IMR-90 (cell line): ENCODE data around the gene R3HDM4. TPM values are rescaled to one million over a fixed set of nuclear protein-coding genes. Genes with fewer than 3 reads are reported as not detected.

Experiments used
- ATAC-seq: fragments of 200-7000 bp; cut with Tn5 transposase; 2 replicates; pipeline ENCODE4 v1.9.1; 2020; ENCODE audit warnings: low read depth, mild to moderate bottlenecking, moderate library complexity
- BruUV-seq: library from RNA; stranded (reverse); fragments of 400-500 nt; replicated peaks from 2 replicates; lab custom pipeline; 2021; lab: Mats Ljungman, UMichigan
- CTCF ChIA-PET: fragments of 300-600 bp; formaldehyde crosslinking; extraction: SDS; loops from one replicate; lab custom pipeline; 2021; ENCODE audit warnings: antibody characterized with exemption; lab: Yijun Ruan, JAX
- POLR2A ChIA-PET: fragments of 300-600 bp; sonication (Branson Sonifier 250); formaldehyde crosslinking; loops from one replicate; lab custom pipeline; 2022; ENCODE audit warnings: antibody characterized with exemption; ENCODE audit not compliant: unreplicated experiment; lab: Charles Lee
- DNase-seq: peaks from one replicate; pipeline ENCODE4 v3.0.0; 2013
- H2AFZ ChIP-seq: replicated peaks from 2 replicates; pipeline ENCODE3; 2013; ENCODE audit warnings: low read length, mild to moderate bottlenecking; ENCODE audit not compliant: poor library complexity
- H2AK5ac ChIP-seq: 2 replicates; pipeline ENCODE4 v1.6.1; 2013; ENCODE audit warnings: low read depth, low read length, inconsistent platforms
- H2AK9ac ChIP-seq: replicated peaks from 2 replicates; pipeline ENCODE3; 2013; ENCODE audit warnings: mild to moderate bottlenecking, low read depth, low read length, moderate library complexity; ENCODE audit not compliant: poor library complexity
- H2BK120ac ChIP-seq: 2 replicates; pipeline ENCODE4 v1.6.1; 2013; ENCODE audit warnings: low read depth, low read length, inconsistent platforms
- H2BK15ac ChIP-seq: 3 replicates; pipeline ENCODE4 v1.6.1; 2013; ENCODE audit warnings: low read depth, low read length, inconsistent platforms
- H2BK20ac ChIP-seq: 2 replicates; pipeline ENCODE4 v1.6.1; 2013; ENCODE audit warnings: low read depth, mild to moderate bottlenecking, inconsistent platforms, low read length, moderate library complexity
- H2BK5ac ChIP-seq: 2 replicates; pipeline ENCODE4 v1.6.1; 2013; ENCODE audit warnings: mild to moderate bottlenecking, low read depth, low read length, inconsistent platforms; ENCODE audit not compliant: poor library complexity, severe bottlenecking
- H3K14ac ChIP-seq: replicated peaks from 2 replicates; pipeline ENCODE4 v1.6.1; 2013; ENCODE audit warnings: low read depth, low read length, inconsistent platforms
- H3K18ac ChIP-seq: 2 replicates; pipeline ENCODE4 v1.6.1; 2013; ENCODE audit warnings: low read depth, low read length, control low read depth
- H3K23ac ChIP-seq: 2 replicates; pipeline ENCODE4 v1.6.1; 2013; ENCODE audit warnings: low read depth, low read length, inconsistent platforms
- H3K27ac ChIP-seq: 2 replicates; pipeline ENCODE4 v1.5.1; 2013; ENCODE audit warnings: mild to moderate bottlenecking, control low read depth, low read length; ENCODE audit not compliant: insufficient read depth
- H3K27me3 ChIP-seq: 2 replicates; pipeline ENCODE4 v1.6.1; 2013; ENCODE audit warnings: low read length; ENCODE audit not compliant: control insufficient read depth, insufficient read depth
- H3K36me3 ChIP-seq: 2 replicates; pipeline ENCODE4 v1.6.1; 2013; ENCODE audit warnings: low read length, mixed read lengths; ENCODE audit not compliant: control insufficient read depth, insufficient read depth
- H3K4ac ChIP-seq: 2 replicates; pipeline ENCODE4 v1.6.1; 2013; ENCODE audit warnings: low read depth, low read length, inconsistent platforms
- H3K4me1 ChIP-seq: 2 replicates; pipeline ENCODE4 v1.6.1; 2013; ENCODE audit warnings: low read length, mixed read lengths; ENCODE audit not compliant: control insufficient read depth, insufficient read depth
- H3K4me2 ChIP-seq: 2 replicates; pipeline ENCODE4 v1.6.1; 2013; ENCODE audit warnings: low read depth, mild to moderate bottlenecking, control low read depth, low read length, moderate library complexity
- H3K4me3 ChIP-seq: 2 replicates; pipeline ENCODE4 v1.5.1; 2013; ENCODE audit warnings: low read depth, mild to moderate bottlenecking, control low read depth, low read length, moderate library complexity; ENCODE audit not compliant: insufficient read depth
- H3K56ac ChIP-seq: 2 replicates; pipeline ENCODE4 v1.6.1; 2013; ENCODE audit warnings: low read length, inconsistent platforms; ENCODE audit not compliant: insufficient read depth; ENCODE audit errors: extremely low read depth
- H3K79me1 ChIP-seq, 2 experiments: 2 replicates each; pipeline ENCODE4 v1.6.1; 2013; ENCODE audit warnings: low read length in 2 of 2, inconsistent platforms in 1 of 2, low read depth in 1 of 2
- H3K9ac ChIP-seq: 2 replicates; pipeline ENCODE4 v1.6.1; 2013; ENCODE audit warnings: low read depth, low read length, control low read depth
- H3K9me1 ChIP-seq: 2 replicates; pipeline ENCODE4 v1.6.1; 2013; ENCODE audit warnings: low read length, inconsistent platforms; ENCODE audit not compliant: insufficient read depth
- H3K9me3 ChIP-seq: 2 replicates; pipeline ENCODE4 v1.6.1; 2013; ENCODE audit warnings: low read length; ENCODE audit not compliant: control insufficient read depth, insufficient read depth
- H4K20me1 ChIP-seq: 2 replicates; pipeline ENCODE4 v1.6.1; 2013; ENCODE audit warnings: low read length, inconsistent platforms; ENCODE audit not compliant: insufficient read depth
- H4K5ac ChIP-seq: 2 replicates; pipeline ENCODE4 v1.6.1; 2013; ENCODE audit warnings: mild to moderate bottlenecking, low read depth, low read length, control low read depth
- H4K8ac ChIP-seq, 2 experiments: 2 replicates each; pipeline ENCODE4 v1.6.1; 2013; ENCODE audit warnings: low read depth in 2 of 2, low read length in 2 of 2, control low read depth in 1 of 2, inconsistent platforms in 1 of 2
- H4K91ac ChIP-seq: 2 replicates; pipeline ENCODE4 v1.6.1; 2013; ENCODE audit warnings: low read depth, low read length, inconsistent platforms; ENCODE audit not compliant: insufficient read depth
- BHLHE40 ChIP-seq: fragments of 150-350 bp; IDR thresholded peaks from 2 replicates; pipeline ENCODE4 v1.6.1; 2016; ENCODE audit warnings: mild to moderate bottlenecking, low read depth, low read length
- CTCF ChIP-seq: conservative IDR thresholded peaks from 2 replicates; pipeline ENCODE4 v1.5.1; 2012; ENCODE audit warnings: mild to moderate bottlenecking, low read depth, low read length, improper control_type of control experiment
- ELK1 ChIP-seq: fragments of 150-350 bp; IDR thresholded peaks from 2 replicates; pipeline ENCODE4 v1.6.1; 2016; ENCODE audit warnings: low read depth, mild to moderate bottlenecking, low read length, moderate library complexity, borderline replicate concordance
- MAFK ChIP-seq: IDR thresholded peaks from 2 replicates; pipeline ENCODE4 v1.6.1; 2012; ENCODE audit warnings: low read depth, low read length, improper control_type of control experiment
- MAZ ChIP-seq: IDR thresholded peaks from 2 replicates; pipeline ENCODE4 v1.6.1; 2012; ENCODE audit warnings: low read depth, mild to moderate bottlenecking, low read length, improper control_type of control experiment, moderate library complexity, borderline replicate concordance
- MXI1 ChIP-seq: IDR thresholded peaks from 2 replicates; pipeline ENCODE4 v1.6.1; 2012; ENCODE audit warnings: low read depth, mild to moderate bottlenecking, low read length, moderate library complexity, borderline replicate concordance
- NFE2L2 ChIP-seq: fragments of 150-350 bp; IDR thresholded peaks from 2 replicates; pipeline ENCODE4 v1.6.1; 2016; ENCODE audit warnings: low read depth, mild to moderate bottlenecking, low read length
- POLR2A ChIP-seq: IDR thresholded peaks from 2 replicates; pipeline ENCODE4 v1.6.1; 2012; ENCODE audit warnings: mild to moderate bottlenecking, low read depth, low read length
- RCOR1 ChIP-seq: IDR thresholded peaks from 2 replicates; pipeline ENCODE4 v1.6.1; 2012; ENCODE audit warnings: mild to moderate bottlenecking, low read length, improper control_type of control experiment; ENCODE audit not compliant: insufficient replicate concordance
- SMC3 ChIP-seq: fragments of 150-350 bp; IDR thresholded peaks from 2 replicates; pipeline ENCODE4 v1.6.1; 2016; ENCODE audit warnings: low read depth, mild to moderate bottlenecking, antibody characterized with exemption, low read length, moderate library complexity
- WGBS, 2 experiments: methylation state at CpG; one replicate each; pipeline versions ENCODE4 v1.1.5 to v1.1.7; 2013; ENCODE audit warnings: missing lambda C conversion rate in 2 of 2; ENCODE audit not compliant: insufficient read length in 1 of 2; ENCODE audit errors: extremely low coverage in 2 of 2; 5-methylcytosine and 5-hydroxymethylcytosine counted together
- dilution Hi-C: fragments of 300-500 bp; cut with HindIII; formaldehyde crosslinking; loops from one replicate; pipeline ENCODE4 v1.14.3; 2018; ENCODE audit warnings: low sequenced_read_pairs; ENCODE audit not compliant: unreplicated experiment
- in situ Hi-C: fragments of 300-500 bp; cut with MboI; formaldehyde crosslinking; loops from 3 replicates; pipeline ENCODE4 v1.14.3; 2019; ENCODE audit warnings: low sequenced_read_pairs, inconsistent platforms, mixed read lengths
- intact Hi-C: fragments of 100-400 bp; cut with micrococcal nuclease; formaldehyde crosslinking; loops from 2 replicates; pipeline ENCODE4 v1.10.0; 2022
- polyA plus RNA-seq, 3 experiments: library from polyadenylated mRNA; depleted of rRNA; stranded (reverse); fragments of >200 nt; gene quantifications; 2 replicates each; pipeline ENCODE4 v1.2.3, GENCODE V29; 2012; ENCODE audit warnings: low replicate concordance in 1 of 3
- total RNA-seq: library from RNA; depleted of rRNA; stranded (reverse); fragments of >200 nt; gene quantifications from 2 replicates; pipeline ENCODE4 v1.2.3, GENCODE V29; 2012

The R3HDM4 gene
- total and polyA plus RNA-seq, 2 of the 4 experiments (the other 2 are of a cell fraction) = 9.0 to 51.5 TPM

GRCh38 chr19:858284-858683 lies 54.7 kb downstream of the R3HDM4 start:
- H3K4me2 ChIP-seq = no peak overlapping the region
- ChIA-PET CTCF (no interaction called here), POLR2A (no interaction called here)
- no peaks in the 10 kb centered on the region for H3K9me3 ChIP-seq
- no peak overlapping the region for H3K4me3 ChIP-seq
- H3K9ac ChIP-seq = no peak overlapping the region
- no peak overlapping the region for H2AFZ ChIP-seq
- H3K79me1 ChIP-seq = no peaks in the 10 kb centered on the region
- DNase-seq (no peak), ATAC-seq (no peak)
- no peak overlapping the region for H3K4ac ChIP-seq
- no peak overlapping the region; the same call in 1 of the 2 replicates for H4K5ac ChIP-seq
- no peak overlapping the region for H3K14ac ChIP-seq
- no peaks in the 10 kb centered on the region for H3K36me3 ChIP-seq
- H2BK120ac ChIP-seq = no peak overlapping the region
- intact Hi-C loops (loop anchor here (5.0 kb wide), 1 partner anchor 86 kb away; no protein-coding TSS in a partner anchor), dilution Hi-C loops (no loop called here), in situ Hi-C loops (loop anchor here (5.0 kb wide), 1 partner anchor 139 kb away; no protein-coding TSS in a partner anchor)
- no TSS peak for BruUV-seq
- H2AK9ac ChIP-seq = no peak overlapping the region
- H3K18ac ChIP-seq = no peak overlapping the region
- no peak overlapping the region for H3K27ac ChIP-seq
- no peak overlapping the region for H2AK5ac ChIP-seq
- H2BK5ac ChIP-seq = no peak overlapping the region
- H3K23ac ChIP-seq = no peak overlapping the region
- 100% methylated on average over 1 of the region's 9 CpGs; no CpG with 5 or more reads in 1 of the 2 experiments for WGBS, 2 experiments
- H3K56ac ChIP-seq = no peak overlapping the region
- no peaks in the 10 kb centered on the region; the same call in 1 of the 2 replicates for H4K20me1 ChIP-seq
- no peaks in the 10 kb centered on the region for H3K9me1 ChIP-seq
- H4K91ac ChIP-seq = no peak overlapping the region
- no peak overlapping the region for H2BK20ac ChIP-seq
- H2BK15ac ChIP-seq = no peak overlapping the region
- peaks cover 2% of the 10 kb centered on the region; the same call in 1 of the 2 replicates for H3K27me3 ChIP-seq
- peaks cover 3% of the 10 kb centered on the region; the same call in 1 of the 2 replicates for H3K4me1 ChIP-seq
- no peak for TF ChIP-seq ELK1
- TF ChIP-seq POLR2A = no peak
- TF ChIP-seq MXI1 = no peak
- TF ChIP-seq NFE2L2 = no peak
- no peak for TF ChIP-seq BHLHE40
- no peak for TF ChIP-seq SMC3
- TF ChIP-seq MAFK = no peak
- TF ChIP-seq RCOR1 = no peak
- no peak for TF ChIP-seq MAZ
- no peak for TF ChIP-seq CTCF
- H4K8ac ChIP-seq = no peak overlapping the region
